ENCODE results near the gene IDS. TPM values are rescaled to one million over a fixed set of nuclear protein-coding genes. Genes with fewer than 3 reads are reported as not detected.

The IDS gene
- polyA plus RNA-seq, 1 of the 3 experiments (the other 2 are of a cell fraction) = 78.4 TPM

GRCh38 chrX:149453030-149453429, 52.1 kb downstream of the IDS start:
- Histone ChIP-seq H3K79me2 (ENCODE audit: insufficient read depth) (no peaks in the 10 kb centered on the region), H3K9me2 (no peaks in the 10 kb centered on the region), H2AFZ (ENCODE audit: low read depth) (no peak overlapping the region), H3K36me3 (replicated peaks in 1 of 2; ENCODE audit: control insufficient read depth in 1 of 2, insufficient read depth in 2 of 2, low read length in 1 of 2) (no peaks in the 10 kb centered on the region), H3F3A (replicated peaks; ENCODE audit: insufficient read depth) (no peaks in the 10 kb centered on the region), H3K4me2 (no peak overlapping the region), H3K27me3 (ENCODE audit: insufficient read depth) (no peaks in the 10 kb centered on the region), H3K9ac (no peak overlapping the region), H4K20me1 (ENCODE audit: insufficient read depth) (no peaks in the 10 kb centered on the region), H3K4me1 (ENCODE audit: control insufficient read depth in 1 of 2, insufficient read depth in 2 of 2, low read depth in 1 of 2, low read length in 1 of 2) (no peaks in the 10 kb centered on the region), H3K9me3 (no peaks in the 10 kb centered on the region), H3K27ac (ENCODE audit: low read depth in 2 of 2, low read length in 1 of 2) (no peak overlapping the region), H3K4me3 (ENCODE audit: low read depth in 2 of 2, low read length in 1 of 2) (no peak overlapping the region)
- 41% methylated on average over 2 of the region's 2 CpGs for WGBS (ENCODE audit: low lambda C conversion rate)
- TF ChIP-seq YY1 (IDR thresholded peaks at IDR 0.05; ENCODE audit: low read depth) (no peak), IRF3 (IDR thresholded peaks at IDR 0.05; ENCODE audit: low read depth, low read length) (no peak), NFIC (IDR thresholded peaks at IDR 0.05; ENCODE audit: borderline replicate concordance) (no peak), SIN3A (IDR thresholded peaks at IDR 0.05; ENCODE audit: borderline replicate concordance, low read depth, low read length) (no peak), RCOR1 (IDR thresholded peaks at IDR 0.05; ENCODE audit: low read length) (no peak), MXI1 (IDR thresholded peaks at IDR 0.05; ENCODE audit: low read depth, low read length) (no peak), TEAD4 (IDR thresholded peaks at IDR 0.05; ENCODE audit: borderline replicate concordance, insufficient read depth) (no peak), FOXM1 (IDR thresholded peaks at IDR 0.05; ENCODE audit: low read depth) (no peak), RXRA (IDR thresholded peaks at IDR 0.05; ENCODE audit: borderline replicate concordance, low read depth) (no peak), ELF1 (IDR thresholded peaks at IDR 0.05) (no peak), CTCF (IDR thresholded peaks at IDR 0.05) (no peak), RFX5 (IDR thresholded peaks at IDR 0.05; ENCODE audit: low read length) (no peak), FOSL2 (IDR thresholded peaks at IDR 0.05; ENCODE audit: borderline replicate concordance, low read depth) (no peak), RAD21 (IDR thresholded peaks at IDR 0.05; ENCODE audit: low read length) (no peak), MAX (IDR thresholded peaks at IDR 0.05; ENCODE audit: low read depth) (no peak), REST (IDR thresholded peaks at IDR 0.05; ENCODE audit: low read depth, low read length) (no peak), GATA2 (CRISPR knock-in tag; IDR thresholded peaks at IDR 0.05) (no peak), EP300 (IDR thresholded peaks at IDR 0.05; ENCODE audit: borderline replicate concordance in 1 of 2, low read depth in 1 of 2, low read length in 1 of 2) (no peak), SMC3 (IDR thresholded peaks at IDR 0.05; ENCODE audit: low read depth, low read length) (no peak), CHD2 (IDR thresholded peaks at IDR 0.05; ENCODE audit: low read length, partially characterized antibody) (no peak)
- ChIA-PET CTCF (interaction anchor here (1.7 kb wide), 1 partner anchor 18 kb away, joined by 8 read pairs; no protein-coding TSS in a partner anchor), POLR2A (no interaction called here)
- no peak for DNase-seq

Measured in SK-N-SH (cell line).